CD4-positive, alpha-beta T cell (primary cell): Measurements from ENCODE around the gene GDI1. TPM values are rescaled to one million over a fixed set of nuclear protein-coding genes. Genes with fewer than 3 reads are reported as not detected.

Experiments used
- ATAC-seq: fragments of 200-7000 bp; cut with Tn5 transposase; one replicate; pipeline ENCODE4 v1.10.0; 2022; ENCODE audit warnings: mild to moderate bottlenecking; ENCODE audit not compliant: poor library complexity
- CTCF ChIA-PET: fragments of 350-600 bp; sonication (Branson Sonifier 250); formaldehyde crosslinking; loops from one replicate; lab custom pipeline; 2021; ENCODE audit warnings: antibody characterized with exemption, inconsistent platforms; lab: Charles Lee
- POLR2A ChIA-PET: fragments of 350-600 bp; sonication (Branson Sonifier 250); formaldehyde crosslinking; loops from one replicate; lab custom pipeline; 2021; ENCODE audit warnings: antibody characterized with exemption, inconsistent platforms; lab: Charles Lee
- DNase-seq, 14 experiments: peaks; one replicate each; pipeline ENCODE4 v3.0.0-alpha.2; 2013 to 2020; ENCODE audit warnings: mixed read lengths in 2 of 14
- H3K27ac ChIP-seq, 2 donors: one replicate each; pipeline versions ENCODE4 v1.5.1 to v1.7.0; 2013; ENCODE audit warnings: low read length in 2 of 2, low read depth in 1 of 2, mild to moderate bottlenecking in 1 of 2
- H3K27me3 ChIP-seq, 2 experiments: 1 replicate in 1 of 2; 2 replicates in 1 of 2; pipeline versions ENCODE4 v1.6.1 to v1.7.0; 2013; ENCODE audit warnings: low read length in 2 of 2, control low read depth in 1 of 2, mild to moderate bottlenecking in 1 of 2, moderate library complexity in 1 of 2; ENCODE audit not compliant: insufficient read depth in 2 of 2, control insufficient read depth in 1 of 2
- H3K36me3 ChIP-seq: one replicate; pipeline ENCODE4 v1.6.1; 2013; ENCODE audit warnings: low read length, control low read depth; ENCODE audit not compliant: insufficient read depth
- H3K4me1 ChIP-seq: one replicate; pipeline ENCODE4 v1.6.1; 2013; ENCODE audit warnings: low read length, control low read depth; ENCODE audit not compliant: insufficient read depth
- H3K4me3 ChIP-seq: one replicate; pipeline ENCODE4 v1.5.1; 2013; ENCODE audit warnings: mild to moderate bottlenecking, low read length, moderate library complexity
- H3K9me3 ChIP-seq, 2 experiments: 1 replicate in 1 of 2; 2 replicates in 1 of 2; pipeline versions ENCODE4 v1.6.1 to v1.7.0; 2013; ENCODE audit warnings: low read length in 2 of 2, mild to moderate bottlenecking in 2 of 2, control low read depth in 1 of 2, moderate library complexity in 1 of 2; ENCODE audit not compliant: control insufficient read depth in 1 of 2, insufficient read depth in 1 of 2
- H3K27ac Mint-ChIP-seq: one replicate; pipeline ENCODE4 v1.8.0; 2020; ENCODE audit warnings: mixed read lengths
- H3K27me3 Mint-ChIP-seq: one replicate; pipeline ENCODE4 v1.8.0; 2021; ENCODE audit warnings: mixed read lengths
- H3K36me3 Mint-ChIP-seq: one replicate; pipeline ENCODE4 v1.8.0; 2021; ENCODE audit warnings: low read depth, mixed read lengths
- H3K4me1 Mint-ChIP-seq: one replicate; pipeline ENCODE4 v1.8.0; 2021; ENCODE audit warnings: low read depth, mixed read lengths
- H3K4me3 Mint-ChIP-seq: one replicate; pipeline ENCODE4 v1.8.0; 2020; ENCODE audit warnings: mild to moderate bottlenecking, mixed read lengths
- H3K9me3 Mint-ChIP-seq: one replicate; pipeline ENCODE4 v1.8.0; 2020; ENCODE audit warnings: mixed read lengths
- intact Hi-C, 2 experiments: fragments of 100-400 bp; cut with DNase I in 1 of 2; cut with micrococcal nuclease in 1 of 2; formaldehyde crosslinking; loops; one replicate each; pipeline versions ENCODE4 v1.15.1 to v1.9.0; 2023 to 2025; cut with DNase I, micrococcal nuclease
- total RNA-seq, 174 experiments: library from RNA in 2 of 174; stranded (reverse) in 2 of 174; gene quantifications; one replicate each; pipeline ENCODE4 v1.2.3 and lab custom pipeline; 2021 to 2026
- TF ChIP-seq, protein P1 (sequence below): fragments of 200-600 bp; IDR thresholded peaks from one replicate; pipeline ENCODE4 v1.8.0; 2022; ENCODE audit warnings: antibody characterized with exemption, mild to moderate bottlenecking

Gene GDI1
- total RNA-seq, 2 experiments from 2014 or later: 144 to 145 TPM

DNA sequence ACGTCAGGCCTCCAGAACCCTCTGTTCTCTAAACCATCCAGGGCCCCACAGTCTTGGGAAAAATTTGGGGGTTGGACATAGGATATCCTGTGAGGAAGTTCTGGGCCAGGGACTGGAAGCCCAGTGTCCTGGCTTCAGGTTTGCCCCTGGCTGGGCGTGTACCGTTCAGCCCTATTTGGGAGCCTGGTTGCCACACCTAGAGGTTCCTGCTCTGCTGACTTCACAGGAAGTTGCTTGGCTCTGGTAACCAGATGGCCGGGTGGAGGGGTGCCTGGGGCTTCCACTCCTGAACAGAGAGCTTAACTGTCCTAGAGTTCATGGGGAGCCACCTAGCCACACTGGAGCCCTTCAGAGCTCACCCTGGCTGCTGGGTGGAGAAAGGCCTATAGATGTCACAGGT lies 24.5 kb upstream of the GDI1 start:
- DNase-seq (peak in 8 of 14 experiments; percentile 31 to 77 (median 46)), ATAC-seq (peak; percentile 69)
- H3K4me1 ChIP-seq: peaks cover 21% of the 10 kb centered on the region
- H3K27ac ChIP-seq: peak overlapping the region; percentile 52 to 74
- peak overlapping the region; percentile 91 for H3K27ac Mint-ChIP-seq
- ChIA-PET CTCF (interaction anchor here (2.8 kb wide), 1 partner anchor 14 kb away, joined by 15 read pairs; the partner anchor contains the start of gene RPL10), POLR2A (interaction anchor here (0.9 to 3.5 kb wide), 9 partner anchors 11 to 104 kb away, joined by 3 to 40 read pairs (median 5); partner anchors contain the start of genes ATP6AP1, FAM3A, FAM50A and RPL10)
- peaks cover 17% of the 10 kb centered on the region for H3K4me1 Mint-ChIP-seq
- peak overlapping the region; percentile 63 for H3K4me3 ChIP-seq
- H3K27me3 Mint-ChIP-seq: no peaks in the 10 kb centered on the region
- TF ChIP-seq, protein P1, sequence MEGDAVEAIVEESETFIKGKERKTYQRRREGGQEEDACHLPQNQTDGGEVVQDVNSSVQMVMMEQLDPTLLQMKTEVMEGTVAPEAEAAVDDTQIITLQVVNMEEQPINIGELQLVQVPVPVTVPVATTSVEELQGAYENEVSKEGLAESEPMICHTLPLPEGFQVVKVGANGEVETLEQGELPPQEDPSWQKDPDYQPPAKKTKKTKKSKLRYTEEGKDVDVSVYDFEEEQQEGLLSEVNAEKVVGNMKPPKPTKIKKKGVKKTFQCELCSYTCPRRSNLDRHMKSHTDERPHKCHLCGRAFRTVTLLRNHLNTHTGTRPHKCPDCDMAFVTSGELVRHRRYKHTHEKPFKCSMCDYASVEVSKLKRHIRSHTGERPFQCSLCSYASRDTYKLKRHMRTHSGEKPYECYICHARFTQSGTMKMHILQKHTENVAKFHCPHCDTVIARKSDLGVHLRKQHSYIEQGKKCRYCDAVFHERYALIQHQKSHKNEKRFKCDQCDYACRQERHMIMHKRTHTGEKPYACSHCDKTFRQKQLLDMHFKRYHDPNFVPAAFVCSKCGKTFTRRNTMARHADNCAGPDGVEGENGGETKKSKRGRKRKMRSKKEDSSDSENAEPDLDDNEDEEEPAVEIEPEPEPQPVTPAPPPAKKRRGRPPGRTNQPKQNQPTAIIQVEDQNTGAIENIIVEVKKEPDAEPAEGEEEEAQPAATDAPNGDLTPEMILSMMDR: no peak
- H3K9me3 ChIP-seq: no peaks in the 10 kb centered on the region
- peak overlapping the region; percentile 83 for H3K4me3 Mint-ChIP-seq
- peaks cover 24% of the 10 kb centered on the region for H3K36me3 Mint-ChIP-seq
- H3K9me3 Mint-ChIP-seq: no peaks in the 10 kb centered on the region
- H3K27me3 ChIP-seq: no peaks in the 10 kb centered on the region
- no peaks in the 10 kb centered on the region for H3K36me3 ChIP-seq
- intact Hi-C loops: loop anchor here in 1 of 2 experiments (1.0 kb wide), 1 partner anchor 16 kb away; the partner anchor contains the start of gene ATP6AP1

GRCh38 chrX:154413142-154413541 lies 23.8 kb upstream of the GDI1 start:
- peaks cover 17% of the 10 kb centered on the region for H3K4me1 Mint-ChIP-seq
- peak overlapping the region; percentile 91 for H3K27ac Mint-ChIP-seq
- H3K27me3 Mint-ChIP-seq: no peaks in the 10 kb centered on the region
- CTCF ChIA-PET: interaction anchor here (1.4 kb wide), 1 partner anchor 14 kb away, joined by 3 read pairs; the partner anchor contains the start of gene RPL10
- POLR2A ChIA-PET: interaction anchor here (1.4 to 3.5 kb wide), 3 partner anchors 15 to 104 kb away, joined by 4 to 40 read pairs (median 5); partner anchors contain the start of genes FAM3A and RPL10
- H3K36me3 ChIP-seq: peaks cover 1% of the 10 kb centered on the region
- DNase-seq (peak in 1 of 14 experiments; percentile 3), ATAC-seq (no peak)
- H3K27ac ChIP-seq: peak overlapping the region in 1 of 2 donors; percentile 74
- H3K9me3 ChIP-seq: no peaks in the 10 kb centered on the region
- intact Hi-C loops: no loop called here
- H3K4me3 Mint-ChIP-seq: peak overlapping the region; percentile 83
- TF ChIP-seq, protein P1: no peak
- H3K9me3 Mint-ChIP-seq: no peaks in the 10 kb centered on the region
- H3K36me3 Mint-ChIP-seq: peaks cover 24% of the 10 kb centered on the region
- H3K4me1 ChIP-seq: peaks cover 21% of the 10 kb centered on the region
- H3K4me3 ChIP-seq: no peak overlapping the region
- H3K27me3 ChIP-seq: no peaks in the 10 kb centered on the region

DNA sequence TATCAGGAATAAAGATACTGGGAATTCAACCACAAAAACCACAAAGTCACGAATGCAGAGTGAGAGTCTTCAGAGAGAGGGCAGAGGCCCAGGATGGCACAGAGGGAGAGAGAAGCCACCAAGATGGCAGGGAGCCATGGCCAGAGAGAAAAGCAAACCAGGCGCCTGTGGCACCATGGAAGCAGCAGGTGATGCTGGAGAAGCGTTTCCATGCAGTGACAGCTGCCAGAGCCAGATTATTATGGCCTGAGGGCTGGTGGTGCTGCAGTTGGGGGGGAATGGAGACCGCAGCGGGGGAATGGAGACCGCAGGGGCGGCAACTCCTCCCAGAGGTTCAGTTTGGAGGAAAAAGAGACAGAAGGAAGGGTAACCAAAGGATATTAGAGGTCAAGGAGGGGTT lies 19.8 kb upstream of the GDI1 start:
- no peaks in the 10 kb centered on the region for H3K27me3 Mint-ChIP-seq
- no peak overlapping the region for H3K27ac Mint-ChIP-seq
- Histone ChIP-seq H3K36me3 (peaks cover 13% of the 10 kb centered on the region), H3K4me1 (peaks cover 11% of the 10 kb centered on the region), H3K4me3 (no peak overlapping the region), H3K27me3 (no peaks in the 10 kb centered on the region), H3K27ac (no peak overlapping the region), H3K9me3 (no peaks in the 10 kb centered on the region)
- no peaks in the 10 kb centered on the region for H3K9me3 Mint-ChIP-seq
- TF ChIP-seq, protein P1: no peak
- POLR2A ChIA-PET: no interaction called here
- peaks cover 20% of the 10 kb centered on the region for H3K36me3 Mint-ChIP-seq
- no peak for ATAC-seq
- no peak overlapping the region for H3K4me3 Mint-ChIP-seq
- intact Hi-C loops: no loop called here
- H3K4me1 Mint-ChIP-seq: peaks cover 6% of the 10 kb centered on the region
- DNase-seq: no peak
- CTCF ChIA-PET: no interaction called here
